CD4-positive, alpha-beta T cell (primary cell): ENCODE results near the gene MAP2K4. TPM values are rescaled to one million over a fixed set of nuclear protein-coding genes. Genes with fewer than 3 reads are reported as not detected.

Experiments used
- ATAC-seq: fragments of 200-7000 bp; cut with Tn5 transposase; one replicate; pipeline ENCODE4 v1.10.0; 2022; ENCODE audit warnings: mild to moderate bottlenecking; ENCODE audit not compliant: poor library complexity
- CTCF ChIA-PET: fragments of 350-600 bp; sonication (Branson Sonifier 250); formaldehyde crosslinking; loops from one replicate; lab custom pipeline; 2021; ENCODE audit warnings: antibody characterized with exemption, inconsistent platforms; lab: Charles Lee
- POLR2A ChIA-PET: fragments of 350-600 bp; sonication (Branson Sonifier 250); formaldehyde crosslinking; loops from one replicate; lab custom pipeline; 2021; ENCODE audit warnings: antibody characterized with exemption, inconsistent platforms; lab: Charles Lee
- DNase-seq, 14 experiments: peaks; one replicate each; pipeline ENCODE4 v3.0.0-alpha.2; 2013 to 2020; ENCODE audit warnings: mixed read lengths in 2 of 14
- H3K27ac ChIP-seq, 2 donors: one replicate each; pipeline versions ENCODE4 v1.5.1 to v1.7.0; 2013; ENCODE audit warnings: low read length in 2 of 2, low read depth in 1 of 2, mild to moderate bottlenecking in 1 of 2
- H3K27me3 ChIP-seq, 2 experiments: 1 replicate in 1 of 2; 2 replicates in 1 of 2; pipeline versions ENCODE4 v1.6.1 to v1.7.0; 2013; ENCODE audit warnings: low read length in 2 of 2, control low read depth in 1 of 2, mild to moderate bottlenecking in 1 of 2, moderate library complexity in 1 of 2; ENCODE audit not compliant: insufficient read depth in 2 of 2, control insufficient read depth in 1 of 2
- H3K36me3 ChIP-seq: one replicate; pipeline ENCODE4 v1.6.1; 2013; ENCODE audit warnings: low read length, control low read depth; ENCODE audit not compliant: insufficient read depth
- H3K4me1 ChIP-seq: one replicate; pipeline ENCODE4 v1.6.1; 2013; ENCODE audit warnings: low read length, control low read depth; ENCODE audit not compliant: insufficient read depth
- H3K4me3 ChIP-seq: one replicate; pipeline ENCODE4 v1.5.1; 2013; ENCODE audit warnings: mild to moderate bottlenecking, low read length, moderate library complexity
- H3K9me3 ChIP-seq, 2 experiments: 1 replicate in 1 of 2; 2 replicates in 1 of 2; pipeline versions ENCODE4 v1.6.1 to v1.7.0; 2013; ENCODE audit warnings: low read length in 2 of 2, mild to moderate bottlenecking in 2 of 2, control low read depth in 1 of 2, moderate library complexity in 1 of 2; ENCODE audit not compliant: control insufficient read depth in 1 of 2, insufficient read depth in 1 of 2
- H3K27ac Mint-ChIP-seq: one replicate; pipeline ENCODE4 v1.8.0; 2020; ENCODE audit warnings: mixed read lengths
- H3K27me3 Mint-ChIP-seq: one replicate; pipeline ENCODE4 v1.8.0; 2021; ENCODE audit warnings: mixed read lengths
- H3K36me3 Mint-ChIP-seq: one replicate; pipeline ENCODE4 v1.8.0; 2021; ENCODE audit warnings: low read depth, mixed read lengths
- H3K4me1 Mint-ChIP-seq: one replicate; pipeline ENCODE4 v1.8.0; 2021; ENCODE audit warnings: low read depth, mixed read lengths
- H3K4me3 Mint-ChIP-seq: one replicate; pipeline ENCODE4 v1.8.0; 2020; ENCODE audit warnings: mild to moderate bottlenecking, mixed read lengths
- H3K9me3 Mint-ChIP-seq: one replicate; pipeline ENCODE4 v1.8.0; 2020; ENCODE audit warnings: mixed read lengths
- intact Hi-C, 2 experiments: fragments of 100-400 bp; cut with DNase I in 1 of 2; cut with micrococcal nuclease in 1 of 2; formaldehyde crosslinking; loops; one replicate each; pipeline versions ENCODE4 v1.15.1 to v1.9.0; 2023 to 2025; cut with DNase I, micrococcal nuclease
- total RNA-seq, 174 experiments: library from RNA in 2 of 174; stranded (reverse) in 2 of 174; gene quantifications; one replicate each; pipeline ENCODE4 v1.2.3 and lab custom pipeline; 2021 to 2026
- TF ChIP-seq, protein P1 (sequence below): fragments of 200-600 bp; IDR thresholded peaks from one replicate; pipeline ENCODE4 v1.8.0; 2022; ENCODE audit warnings: antibody characterized with exemption, mild to moderate bottlenecking

The MAP2K4 gene
- total RNA-seq, 2 experiments from 2014 or later: 22.4 to 22.6 TPM

DNA sequence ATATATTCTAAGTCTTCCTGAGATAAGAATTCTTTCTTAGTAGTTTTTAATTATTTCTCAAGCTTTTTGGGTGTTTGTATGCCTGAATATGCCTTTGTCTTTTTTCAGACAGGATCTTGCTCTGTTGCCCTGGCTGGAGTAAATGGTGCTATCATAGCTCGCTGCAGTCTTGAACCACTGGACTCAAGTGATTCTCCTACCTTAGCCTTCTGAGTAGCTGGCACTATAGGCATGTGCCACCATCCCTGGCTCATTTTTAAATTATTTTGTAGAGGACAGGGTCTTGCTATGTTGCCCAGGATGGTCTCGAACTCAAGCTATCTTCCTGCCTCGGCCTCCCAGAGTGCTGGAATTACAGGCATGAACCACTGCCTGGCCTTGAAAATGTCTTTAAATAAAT lies 41.6 kb downstream of the MAP2K4 start:
- CTCF ChIA-PET: no interaction called here
- peaks cover 31% of the 10 kb centered on the region for H3K4me1 Mint-ChIP-seq

DNA sequence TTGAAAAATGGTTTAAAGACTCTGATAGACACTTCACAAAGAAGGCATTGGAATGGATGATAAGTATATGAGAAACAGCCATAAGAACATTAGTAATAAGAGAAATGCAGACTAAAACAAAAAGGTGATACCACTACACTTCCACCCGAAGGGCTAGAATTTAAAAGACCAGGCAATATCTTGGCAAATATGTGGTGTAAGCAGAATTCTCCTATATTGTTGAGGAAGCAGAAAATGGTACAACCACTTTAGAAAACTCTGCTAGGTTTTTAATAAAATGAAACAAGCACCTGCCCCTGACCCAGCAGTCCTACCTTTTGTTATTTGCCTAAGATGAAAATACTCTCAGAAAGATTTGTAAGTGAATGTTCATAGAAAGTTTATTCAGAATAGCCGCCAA lies 43.7 kb downstream of the MAP2K4 start:
- intact Hi-C loops: no loop called here
- Histone ChIP-seq H3K4me1 (no peaks in the 10 kb centered on the region), H3K27me3 (no peaks in the 10 kb centered on the region), H3K9me3 (no peaks in the 10 kb centered on the region), H3K27ac (no peak overlapping the region), H3K4me3 (no peak overlapping the region), H3K36me3 (peaks cover 9% of the 10 kb centered on the region)
- Mint-ChIP-seq H3K4me3 (no peak overlapping the region), H3K4me1 (peaks cover 21% of the 10 kb centered on the region), H3K36me3 (peaks cover 66% of the 10 kb centered on the region), H3K27me3 (no peaks in the 10 kb centered on the region), H3K27ac (no peak overlapping the region), H3K9me3 (no peaks in the 10 kb centered on the region)
- POLR2A ChIA-PET: no interaction called here
- CTCF ChIA-PET: no interaction called here
- TF ChIP-seq, protein P1, sequence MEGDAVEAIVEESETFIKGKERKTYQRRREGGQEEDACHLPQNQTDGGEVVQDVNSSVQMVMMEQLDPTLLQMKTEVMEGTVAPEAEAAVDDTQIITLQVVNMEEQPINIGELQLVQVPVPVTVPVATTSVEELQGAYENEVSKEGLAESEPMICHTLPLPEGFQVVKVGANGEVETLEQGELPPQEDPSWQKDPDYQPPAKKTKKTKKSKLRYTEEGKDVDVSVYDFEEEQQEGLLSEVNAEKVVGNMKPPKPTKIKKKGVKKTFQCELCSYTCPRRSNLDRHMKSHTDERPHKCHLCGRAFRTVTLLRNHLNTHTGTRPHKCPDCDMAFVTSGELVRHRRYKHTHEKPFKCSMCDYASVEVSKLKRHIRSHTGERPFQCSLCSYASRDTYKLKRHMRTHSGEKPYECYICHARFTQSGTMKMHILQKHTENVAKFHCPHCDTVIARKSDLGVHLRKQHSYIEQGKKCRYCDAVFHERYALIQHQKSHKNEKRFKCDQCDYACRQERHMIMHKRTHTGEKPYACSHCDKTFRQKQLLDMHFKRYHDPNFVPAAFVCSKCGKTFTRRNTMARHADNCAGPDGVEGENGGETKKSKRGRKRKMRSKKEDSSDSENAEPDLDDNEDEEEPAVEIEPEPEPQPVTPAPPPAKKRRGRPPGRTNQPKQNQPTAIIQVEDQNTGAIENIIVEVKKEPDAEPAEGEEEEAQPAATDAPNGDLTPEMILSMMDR: no peak
- ATAC-seq (no peak), DNase-seq (no peak)

More for the DNA sequence above, 41.6 kb downstream of the MAP2K4 start:
- intact Hi-C loops: no loop called here
- no peak overlapping the region for H3K27ac ChIP-seq
- TF ChIP-seq, protein P1: no peak
- H3K9me3 ChIP-seq: no peaks in the 10 kb centered on the region
- no peaks in the 10 kb centered on the region for H3K9me3 Mint-ChIP-seq
- H3K4me3 ChIP-seq: no peak overlapping the region
- peaks cover 86% of the 10 kb centered on the region for H3K36me3 Mint-ChIP-seq
- H3K4me3 Mint-ChIP-seq: no peak overlapping the region
- H3K4me1 ChIP-seq: no peaks in the 10 kb centered on the region
- ATAC-seq (no peak), DNase-seq (no peak)
- POLR2A ChIA-PET: no interaction called here
- H3K27me3 Mint-ChIP-seq: no peaks in the 10 kb centered on the region
- no peaks in the 10 kb centered on the region for H3K27me3 ChIP-seq
- peaks cover 6% of the 10 kb centered on the region for H3K36me3 ChIP-seq
- H3K27ac Mint-ChIP-seq: no peak overlapping the region

DNA sequence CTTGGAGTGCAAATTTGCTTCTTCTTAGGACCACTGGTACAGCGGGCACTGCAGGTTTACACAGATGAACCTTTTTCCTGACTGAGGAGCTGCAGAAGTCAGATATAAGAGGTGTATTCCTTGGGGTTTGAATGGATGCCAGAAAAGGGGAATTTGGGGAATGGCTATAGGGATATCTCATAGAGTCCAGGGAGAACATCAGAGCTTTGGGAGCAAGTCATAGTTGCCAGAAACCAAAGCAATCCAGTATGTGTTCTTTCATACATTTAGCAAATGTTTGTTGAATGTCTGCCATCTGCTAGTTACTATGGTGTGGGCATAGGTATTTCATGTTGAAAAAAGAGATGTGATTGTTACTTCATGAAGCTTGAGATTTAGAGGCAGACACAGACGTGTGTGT lies 46.8 kb downstream of the MAP2K4 start:
- peaks cover 8% of the 10 kb centered on the region for H3K4me1 Mint-ChIP-seq
- H3K27ac ChIP-seq: no peak overlapping the region
- POLR2A ChIA-PET: interaction anchor here (1.8 kb wide), 1 partner anchor 70 kb away, joined by 5 read pairs; the partner anchor contains the start of gene ZNF18
- no peak for ATAC-seq
- no peak overlapping the region for H3K27ac Mint-ChIP-seq
- H3K27me3 ChIP-seq: no peaks in the 10 kb centered on the region
- no peaks in the 10 kb centered on the region for H3K9me3 ChIP-seq
- H3K36me3 Mint-ChIP-seq: peaks cover 51% of the 10 kb centered on the region
- no peaks in the 10 kb centered on the region for H3K9me3 Mint-ChIP-seq
- H3K27me3 Mint-ChIP-seq: no peaks in the 10 kb centered on the region
- intact Hi-C loops: no loop called here
- CTCF ChIA-PET: interaction anchor here (1.1 kb wide), 1 partner anchor 16 kb away, joined by 3 read pairs; no protein-coding TSS in a partner anchor
- no peak for DNase-seq
- H3K4me3 Mint-ChIP-seq: no peak overlapping the region
- TF ChIP-seq, protein P1: no peak
- H3K4me3 ChIP-seq: no peak overlapping the region
- H3K4me1 ChIP-seq: no peaks in the 10 kb centered on the region
- H3K36me3 ChIP-seq: peaks cover 13% of the 10 kb centered on the region
